Activated T-helper 17 cell treated with anti-CD3 and anti-CD28 coated beads, Interleukin-2, amount 50 U/mL, for 72 hours (primary cell): ENCODE data around the gene CBX1. TPM values are rescaled to one million over a fixed set of nuclear protein-coding genes. Genes with fewer than 3 reads are reported as not detected.

Experiments used
- ATAC-seq: fragments of 150-1000 bp; cut with Tn5 transposase; replicated peaks from 2 replicates; pipeline ENCODE4 v1.10.0; 2021; ENCODE audit warnings: mild to moderate bottlenecking, moderate library complexity
- H3K27ac Mint-ChIP-seq: one replicate; pipeline ENCODE4 v1.8.0; 2022; ENCODE audit warnings: mixed read lengths
- H3K27me3 Mint-ChIP-seq: one replicate; pipeline ENCODE4 v1.8.0; 2022; ENCODE audit warnings: mixed read lengths
- H3K36me3 Mint-ChIP-seq: one replicate; pipeline ENCODE4 v1.8.0; 2022; ENCODE audit warnings: low read depth, mild to moderate bottlenecking, mixed read lengths
- H3K4me1 Mint-ChIP-seq: one replicate; pipeline ENCODE4 v1.8.0; 2022; ENCODE audit warnings: mixed read lengths
- H3K4me3 Mint-ChIP-seq: one replicate; pipeline ENCODE4 v1.8.0; 2022; ENCODE audit warnings: mild to moderate bottlenecking, mixed read lengths
- H3K9me3 Mint-ChIP-seq: one replicate; pipeline ENCODE4 v1.8.0; 2022; ENCODE audit warnings: mixed read lengths
- total RNA-seq, 2 donors: library from RNA; stranded (reverse); gene quantifications; one replicate each; pipeline ENCODE4 v1.2.3, GENCODE V29; 2022

CBX1 gene
- total RNA-seq, 2 donors from 2014 or later = 30.0 to 48.4 TPM

- Mint-ChIP-seq H3K9me3 (no peaks in the 10 kb centered on the region), H3K27me3 (no peaks in the 10 kb centered on the region), H3K27ac (peak overlapping the region; percentile 97), H3K4me1 (peaks cover 47% of the 10 kb centered on the region), H3K4me3 (peak overlapping the region; percentile 84), H3K36me3 (peaks cover 94% of the 10 kb centered on the region)
- peak; percentile 88 for ATAC-seq
Measured at GRCh38 chr17:48055531-48056245, 45.6 kb downstream of the CBX1 start.

GRCh38 chr17:48054238-48055185, 46.8 kb downstream of the CBX1 start:
- no peaks in the 10 kb centered on the region for H3K27me3 Mint-ChIP-seq
- peaks cover 52% of the 10 kb centered on the region for H3K4me1 Mint-ChIP-seq
- peak overlapping the region; percentile 97 for H3K27ac Mint-ChIP-seq
- H3K4me3 Mint-ChIP-seq = peak overlapping the region; percentile 85
- H3K9me3 Mint-ChIP-seq = no peaks in the 10 kb centered on the region
- H3K36me3 Mint-ChIP-seq = peaks cover 94% of the 10 kb centered on the region
- ATAC-seq = no peak

GRCh38 chr17:48053758-48054237, 47.5 kb downstream of the CBX1 start:
- peak overlapping the region; percentile 85 for H3K4me3 Mint-ChIP-seq
- H3K9me3 Mint-ChIP-seq = no peaks in the 10 kb centered on the region
- H3K27ac Mint-ChIP-seq = peak overlapping the region; percentile 65
- peaks cover 49% of the 10 kb centered on the region for H3K4me1 Mint-ChIP-seq
- H3K36me3 Mint-ChIP-seq = peaks cover 94% of the 10 kb centered on the region
- H3K27me3 Mint-ChIP-seq = no peaks in the 10 kb centered on the region
- ATAC-seq = no peak

GRCh38 chr17:48052956-48053757, 48.1 kb downstream of the CBX1 start:
- peak overlapping the region; percentile 65 for H3K27ac Mint-ChIP-seq
- no peak for ATAC-seq
- peaks cover 46% of the 10 kb centered on the region for H3K4me1 Mint-ChIP-seq
- H3K4me3 Mint-ChIP-seq = peak overlapping the region; percentile 85
- no peaks in the 10 kb centered on the region for H3K27me3 Mint-ChIP-seq
- H3K36me3 Mint-ChIP-seq = peaks cover 94% of the 10 kb centered on the region
- no peaks in the 10 kb centered on the region for H3K9me3 Mint-ChIP-seq

- H3K27ac Mint-ChIP-seq = peak overlapping the region; percentile 65
- peaks cover 88% of the 10 kb centered on the region for H3K36me3 Mint-ChIP-seq
- H3K4me3 Mint-ChIP-seq = peak overlapping the region; percentile 85
- no peaks in the 10 kb centered on the region for H3K9me3 Mint-ChIP-seq
- peaks cover 46% of the 10 kb centered on the region for H3K4me1 Mint-ChIP-seq
- no peak for ATAC-seq
- no peaks in the 10 kb centered on the region for H3K27me3 Mint-ChIP-seq
Measured at GRCh38 chr17:48051706-48052486, 49.4 kb downstream of the CBX1 start.

- ATAC-seq = no peak
- H3K27me3 Mint-ChIP-seq = no peaks in the 10 kb centered on the region
- peaks cover 82% of the 10 kb centered on the region for H3K36me3 Mint-ChIP-seq
- peak overlapping the region; percentile 85 for H3K4me3 Mint-ChIP-seq
- H3K4me1 Mint-ChIP-seq = peaks cover 48% of the 10 kb centered on the region
- peak overlapping the region; percentile 65 for H3K27ac Mint-ChIP-seq
- no peaks in the 10 kb centered on the region for H3K9me3 Mint-ChIP-seq
Measured at GRCh38 chr17:48051283-48051682, 50.0 kb downstream of the CBX1 start.

GRCh38 chr17:48048384-48049126, 52.7 kb downstream of the CBX1 start:
- Mint-ChIP-seq H3K4me3 (peak overlapping the region; percentile 85), H3K36me3 (peaks cover 61% of the 10 kb centered on the region), H3K4me1 (peaks cover 38% of the 10 kb centered on the region), H3K27me3 (no peaks in the 10 kb centered on the region), H3K9me3 (no peaks in the 10 kb centered on the region), H3K27ac (peak overlapping the region; percentile 96)
- ATAC-seq = peak; percentile 43

GRCh38 chr17:48047741-48048383, 53.4 kb downstream of the CBX1 start, which contains the start of gene NFE2L1:
TSS of gene NFE2L1 (plus strand) at chr17:48048359. CDS start at chr17:48051119, 2,760 bp downstream.
- Mint-ChIP-seq H3K4me1 (peaks cover 34% of the 10 kb centered on the region), H3K36me3 (peaks cover 54% of the 10 kb centered on the region), H3K27ac (peak within 1 kb of the TSS; percentile 96), H3K9me3 (no peaks in the 10 kb centered on the region), H3K4me3 (peak within 1 kb of the TSS; percentile 85), H3K27me3 (no peaks in the 10 kb centered on the region)
- peak; percentile 97 for ATAC-seq

- Mint-ChIP-seq H3K36me3 (peaks cover 47% of the 10 kb centered on the region), H3K27me3 (no peaks in the 10 kb centered on the region), H3K9me3 (no peaks in the 10 kb centered on the region), H3K4me1 (peaks cover 30% of the 10 kb centered on the region), H3K27ac (peak overlapping the region; percentile 96), H3K4me3 (peak overlapping the region; percentile 85)
- no peak for ATAC-seq
Measured at GRCh38 chr17:48047113-48047740, 54.1 kb downstream of the CBX1 start.

- peaks cover 38% of the 10 kb centered on the region for H3K36me3 Mint-ChIP-seq
- H3K4me1 Mint-ChIP-seq = peaks cover 22% of the 10 kb centered on the region
- ATAC-seq = no peak
- peak overlapping the region; percentile 96 for H3K27ac Mint-ChIP-seq
- H3K27me3 Mint-ChIP-seq = no peaks in the 10 kb centered on the region
- peak overlapping the region; percentile 85 for H3K4me3 Mint-ChIP-seq
- no peaks in the 10 kb centered on the region for H3K9me3 Mint-ChIP-seq
Measured at GRCh38 chr17:48046296-48046695, 55.0 kb downstream of the CBX1 start.

GRCh38 chr17:48045316-48046001, 55.8 kb downstream of the CBX1 start:
- no peak for ATAC-seq
- Mint-ChIP-seq H3K36me3 (peaks cover 30% of the 10 kb centered on the region), H3K4me1 (peaks cover 15% of the 10 kb centered on the region), H3K9me3 (no peaks in the 10 kb centered on the region), H3K4me3 (peak overlapping the region; percentile 85), H3K27ac (no peak overlapping the region), H3K27me3 (no peaks in the 10 kb centered on the region)

- no peak overlapping the region for H3K4me3 Mint-ChIP-seq
- no peaks in the 10 kb centered on the region for H3K27me3 Mint-ChIP-seq
- peaks cover 24% of the 10 kb centered on the region for H3K36me3 Mint-ChIP-seq
Measured at GRCh38 chr17:48044851-48045250, 56.4 kb downstream of the CBX1 start.

More at GRCh38 chr17:48044851-48045250, 56.4 kb downstream of the CBX1 start:
- no peaks in the 10 kb centered on the region for H3K9me3 Mint-ChIP-seq
- H3K4me1 Mint-ChIP-seq = peaks cover 11% of the 10 kb centered on the region
- no peak overlapping the region for H3K27ac Mint-ChIP-seq
- no peak for ATAC-seq
